ENCODE results near the gene HNRNPM. TPM values are rescaled to one million over a fixed set of nuclear protein-coding genes. Genes with fewer than 3 reads are reported as not detected.

The HNRNPM gene
- total and polyA plus RNA-seq, 2 experiments from 2014 or later = 79.1 to 246 TPM

GRCh38 chr19:8397746-8398310 is 46.9 kb upstream of the HNRNPM start:
- Histone ChIP-seq H3K27me3 (no peaks in the 10 kb centered on the region), H3K27ac (no peak overlapping the region), H3K9me3 (ENCODE audit: low read depth) (no peaks in the 10 kb centered on the region), H3K36me3 (peaks cover 6% of the 10 kb centered on the region), H3K4me1 (ENCODE audit: low read depth) (no peaks in the 10 kb centered on the region), H3K4me3 (no peak overlapping the region)
- DNase-seq (ENCODE audit: low read depth in 1 of 2, low spot score in 1 of 2) = no peak
- TF ChIP-seq, protein P1, sequence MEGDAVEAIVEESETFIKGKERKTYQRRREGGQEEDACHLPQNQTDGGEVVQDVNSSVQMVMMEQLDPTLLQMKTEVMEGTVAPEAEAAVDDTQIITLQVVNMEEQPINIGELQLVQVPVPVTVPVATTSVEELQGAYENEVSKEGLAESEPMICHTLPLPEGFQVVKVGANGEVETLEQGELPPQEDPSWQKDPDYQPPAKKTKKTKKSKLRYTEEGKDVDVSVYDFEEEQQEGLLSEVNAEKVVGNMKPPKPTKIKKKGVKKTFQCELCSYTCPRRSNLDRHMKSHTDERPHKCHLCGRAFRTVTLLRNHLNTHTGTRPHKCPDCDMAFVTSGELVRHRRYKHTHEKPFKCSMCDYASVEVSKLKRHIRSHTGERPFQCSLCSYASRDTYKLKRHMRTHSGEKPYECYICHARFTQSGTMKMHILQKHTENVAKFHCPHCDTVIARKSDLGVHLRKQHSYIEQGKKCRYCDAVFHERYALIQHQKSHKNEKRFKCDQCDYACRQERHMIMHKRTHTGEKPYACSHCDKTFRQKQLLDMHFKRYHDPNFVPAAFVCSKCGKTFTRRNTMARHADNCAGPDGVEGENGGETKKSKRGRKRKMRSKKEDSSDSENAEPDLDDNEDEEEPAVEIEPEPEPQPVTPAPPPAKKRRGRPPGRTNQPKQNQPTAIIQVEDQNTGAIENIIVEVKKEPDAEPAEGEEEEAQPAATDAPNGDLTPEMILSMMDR (IDR thresholded peaks at IDR 0.05; ENCODE audit: low read depth, low read length) = no peak

GRCh38 chr19:8398311-8398771 is 46.4 kb upstream of the HNRNPM start:
- TF ChIP-seq, protein P1 (IDR thresholded peaks at IDR 0.05; ENCODE audit: low read depth, low read length) = no peak
- Histone ChIP-seq H3K9me3 (ENCODE audit: low read depth) (no peaks in the 10 kb centered on the region), H3K27me3 (no peaks in the 10 kb centered on the region), H3K4me3 (no peak overlapping the region), H3K36me3 (peaks cover 7% of the 10 kb centered on the region), H3K27ac (no peak overlapping the region), H3K4me1 (ENCODE audit: low read depth) (no peaks in the 10 kb centered on the region)
- no peak for DNase-seq (ENCODE audit: low read depth in 1 of 2, low spot score in 1 of 2)

DNA sequence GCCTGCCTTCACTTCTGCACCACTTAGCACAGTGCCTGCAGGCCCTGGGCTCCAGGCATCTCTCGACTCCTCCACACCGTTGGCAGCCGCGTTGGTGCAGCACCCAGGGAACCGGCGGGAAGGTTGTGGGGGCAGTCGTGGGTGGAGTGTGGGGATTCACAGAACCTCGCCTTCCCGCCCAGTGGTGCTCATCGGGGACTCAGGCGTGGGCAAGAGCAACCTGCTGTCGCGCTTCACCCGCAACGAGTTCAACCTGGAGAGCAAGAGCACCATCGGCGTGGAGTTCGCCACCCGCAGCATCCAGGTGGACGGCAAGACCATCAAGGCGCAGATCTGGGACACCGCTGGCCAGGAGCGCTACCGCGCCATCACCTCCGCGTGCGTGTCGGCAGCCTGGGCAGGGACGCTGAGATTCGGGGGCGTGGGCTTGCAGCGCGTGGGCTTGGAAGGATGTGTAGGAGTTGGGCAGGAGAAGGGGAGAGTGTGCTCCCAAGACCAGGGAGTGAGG is 45.0 kb upstream of the HNRNPM start:
- H3K36me3 ChIP-seq = peaks cover 14% of the 10 kb centered on the region
- H3K4me1 ChIP-seq (ENCODE audit: low read depth) = no peaks in the 10 kb centered on the region
- TF ChIP-seq, protein P1 (IDR thresholded peaks at IDR 0.05; ENCODE audit: low read depth, low read length) = no peak
- no peak overlapping the region for H3K4me3 ChIP-seq
- H3K9me3 ChIP-seq (ENCODE audit: low read depth) = no peaks in the 10 kb centered on the region
- no peaks in the 10 kb centered on the region for H3K27me3 ChIP-seq
- no peak for DNase-seq (ENCODE audit: low read depth in 1 of 2, low spot score in 1 of 2)
- no peak overlapping the region for H3K27ac ChIP-seq

DNA sequence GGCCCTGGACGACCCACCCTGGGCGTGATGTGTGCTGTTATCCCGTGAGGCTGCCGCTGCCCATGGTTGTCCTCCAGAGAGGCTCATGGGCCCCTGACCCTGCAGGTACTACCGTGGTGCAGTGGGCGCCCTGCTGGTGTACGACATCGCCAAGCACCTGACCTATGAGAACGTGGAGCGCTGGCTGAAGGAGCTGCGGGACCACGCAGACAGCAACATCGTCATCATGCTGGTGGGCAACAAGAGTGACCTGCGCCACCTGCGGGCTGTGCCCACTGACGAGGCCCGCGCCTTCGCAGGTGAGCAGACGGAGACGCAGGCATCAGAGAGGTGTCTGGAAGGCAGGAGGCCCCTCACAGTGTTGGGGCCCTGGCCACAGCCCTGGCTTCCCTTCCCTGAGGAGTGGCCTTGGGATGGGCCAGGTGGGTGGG is 42.8 kb upstream of the HNRNPM start:
- no peaks in the 10 kb centered on the region for H3K27me3 ChIP-seq
- no peak overlapping the region for H3K4me3 ChIP-seq
- DNase-seq (ENCODE audit: low read depth in 1 of 2, low spot score in 1 of 2) = no peak
- peaks cover 17% of the 10 kb centered on the region for H3K36me3 ChIP-seq
- no peaks in the 10 kb centered on the region for H3K4me1 ChIP-seq (ENCODE audit: low read depth)
- TF ChIP-seq, protein P1 (IDR thresholded peaks at IDR 0.05; ENCODE audit: low read depth, low read length) = no peak
- H3K9me3 ChIP-seq (ENCODE audit: low read depth) = no peaks in the 10 kb centered on the region
- no peak overlapping the region for H3K27ac ChIP-seq

DNA sequence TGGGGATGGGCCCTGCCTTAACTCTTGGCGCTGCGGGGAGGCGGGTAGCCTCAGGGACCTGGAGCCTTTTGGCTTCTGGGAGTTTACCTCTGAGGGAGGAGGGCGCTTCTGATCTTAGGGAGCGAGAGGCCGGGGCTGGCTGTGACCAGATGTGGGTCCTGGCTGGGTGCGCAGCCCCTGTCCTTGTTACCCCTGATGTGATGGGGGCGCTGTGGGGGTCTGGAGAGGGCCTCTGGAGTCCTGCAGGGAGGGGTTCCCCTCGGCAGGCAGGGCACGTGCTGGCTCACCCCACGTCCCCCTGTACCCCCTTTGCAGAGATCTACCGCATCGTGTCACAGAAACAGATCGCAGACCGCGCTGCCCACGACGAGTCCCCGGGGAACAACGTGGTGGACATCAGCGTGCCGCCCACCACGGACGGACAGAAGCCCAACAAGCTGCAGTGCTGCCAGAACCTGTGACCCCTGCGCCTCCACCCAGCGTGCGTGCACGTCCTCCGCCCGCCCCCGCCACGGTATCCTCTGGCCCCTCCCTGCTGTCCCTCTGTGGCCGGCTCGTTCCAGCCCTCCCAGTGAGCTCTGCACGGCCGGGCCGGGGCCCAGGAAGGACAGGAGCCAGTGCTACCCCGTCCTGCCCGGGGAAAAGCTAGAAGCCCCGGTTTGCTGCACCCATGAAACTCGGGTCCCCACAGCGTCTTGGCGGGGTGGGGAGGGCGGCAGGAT is 41.5 kb upstream of the HNRNPM start:
- no peak overlapping the region for H3K27ac ChIP-seq
- peaks cover 17% of the 10 kb centered on the region for H3K36me3 ChIP-seq
- no peaks in the 10 kb centered on the region for H3K4me1 ChIP-seq (ENCODE audit: low read depth)
- DNase-seq (ENCODE audit: low read depth in 1 of 2, low spot score in 1 of 2) = no peak
- H3K27me3 ChIP-seq = no peaks in the 10 kb centered on the region
- H3K9me3 ChIP-seq (ENCODE audit: low read depth) = no peaks in the 10 kb centered on the region
- H3K4me3 ChIP-seq = no peak overlapping the region
- TF ChIP-seq, protein P1 (IDR thresholded peaks at IDR 0.05; ENCODE audit: low read depth, low read length) = no peak
